GM23338 (cell line): ENCODE data around the gene ABHD17B. TPM values are rescaled to one million over a fixed set of nuclear protein-coding genes. Genes with fewer than 3 reads are reported as not detected.

ENCODE experiments used
- ATAC-seq: fragments of 200-7000 bp; cut with Tn5 transposase; 3 replicates; pipeline ENCODE4 v1.9.1; 2020
- DNase-seq: peaks from one replicate; pipeline ENCODE4 v3.0.0-alpha.2; 2015; ENCODE audit warnings: low spot score
- H2AFZ ChIP-seq: fragments of 200-600 bp; sonication (generic); 2 replicates; pipeline ENCODE4 v1.8.0; 2016; ENCODE audit warnings: antibody characterized with exemption, mild to moderate bottlenecking, moderate library complexity
- H3F3A ChIP-seq: fragments of 200-600 bp; sonication (generic); replicated peaks from 2 replicates; pipeline ENCODE4 v1.8.0; 2017; ENCODE audit warnings: antibody characterized with exemption, mixed run types, low read depth
- H3K27ac ChIP-seq: fragments of 200-600 bp; sonication (generic); 2 replicates; pipeline ENCODE4 v1.6.1; 2016; ENCODE audit warnings: low read depth
- H3K27me3 ChIP-seq: fragments of 200-600 bp; sonication (generic); 2 replicates; pipeline ENCODE4 v1.8.0; 2016; ENCODE audit warnings: mild to moderate bottlenecking, mixed run types, moderate library complexity; ENCODE audit not compliant: insufficient read depth
- H3K36me3 ChIP-seq: fragments of 200-600 bp; sonication (generic); 2 replicates; pipeline ENCODE4 v1.8.0; 2016; ENCODE audit warnings: mild to moderate bottlenecking; ENCODE audit not compliant: insufficient read depth
- H3K4me1 ChIP-seq: fragments of 200-600 bp; sonication (generic); 2 replicates; pipeline ENCODE4 v1.8.0; 2016; ENCODE audit warnings: mild to moderate bottlenecking, moderate library complexity; ENCODE audit not compliant: insufficient read depth
- H3K4me2 ChIP-seq: fragments of 200-600 bp; sonication (generic); 2 replicates; pipeline ENCODE4 v1.7.1; 2017; ENCODE audit warnings: mixed run types
- H3K4me3 ChIP-seq: fragments of 200-600 bp; sonication (generic); 2 replicates; pipeline ENCODE4 v1.6.1; 2016; ENCODE audit warnings: mixed run types
- H3K79me2 ChIP-seq: fragments of 200-600 bp; sonication (generic); replicated peaks from 2 replicates; pipeline ENCODE4 v1.8.0; 2017; ENCODE audit warnings: mild to moderate bottlenecking; ENCODE audit not compliant: insufficient read depth
- H3K9me2 ChIP-seq: fragments of 200-600 bp; sonication (generic); 2 replicates; pipeline ENCODE4 v1.8.0; 2017; ENCODE audit not compliant: insufficient read depth
- H4K20me1 ChIP-seq: fragments of 200-600 bp; sonication (generic); replicated peaks from 2 replicates; pipeline ENCODE4 v1.8.0; 2017; ENCODE audit warnings: mild to moderate bottlenecking; ENCODE audit not compliant: insufficient read depth
- H3K27ac Mint-ChIP-seq: 2 replicates; pipeline ENCODE4 v1.8.0; 2020; ENCODE audit warnings: inconsistent platforms, mild to moderate bottlenecking, moderate library complexity, mixed read lengths
- H3K27me3 Mint-ChIP-seq: 3 replicates; pipeline ENCODE4 v1.8.0; 2022; ENCODE audit warnings: low read depth, mild to moderate bottlenecking, moderate library complexity, mixed read lengths, inconsistent platforms; ENCODE audit not compliant: insufficient read depth, poor library complexity
- H3K36me3 Mint-ChIP-seq: 3 replicates; pipeline ENCODE4 v1.8.0; 2021; ENCODE audit warnings: low read depth, mild to moderate bottlenecking, inconsistent platforms, moderate library complexity, mixed read lengths
- H3K4me1 Mint-ChIP-seq: 3 replicates; pipeline ENCODE4 v1.8.0; 2020; ENCODE audit warnings: mild to moderate bottlenecking, inconsistent platforms, mixed read lengths
- H3K4me3 Mint-ChIP-seq: 3 replicates; pipeline ENCODE4 v1.8.0; 2021; ENCODE audit warnings: moderate library complexity, mild to moderate bottlenecking, inconsistent platforms, mixed read lengths
- H3K9me3 Mint-ChIP-seq: 3 replicates; pipeline ENCODE4 v1.8.0; 2020; ENCODE audit warnings: moderate library complexity, mild to moderate bottlenecking, inconsistent platforms, mixed read lengths
- CREB1 ChIP-seq: fragments of 250-450 bp; sonication (Bioruptor Pico); IDR thresholded peaks from 2 replicates; pipeline ENCODE4 v1.5.0; 2020; ENCODE audit warnings: low read depth, mild to moderate bottlenecking, moderate library complexity
- EZH2 ChIP-seq: fragments of 200-600 bp; sonication (generic); IDR thresholded peaks from one replicate; pipeline ENCODE4 v1.8.0; 2017; ENCODE audit warnings: antibody characterized with exemption, mild to moderate bottlenecking, low read depth; ENCODE audit not compliant: unreplicated experiment
- EZH2phosphoT487 ChIP-seq: fragments of 200-600 bp; sonication (generic); IDR thresholded peaks from one replicate; pipeline ENCODE4 v1.8.1; 2018; ENCODE audit warnings: antibody characterized with exemption; ENCODE audit not compliant: unreplicated experiment
- JUNB ChIP-seq: IDR thresholded peaks from one replicate; pipeline ENCODE4 v1.6.1; 2016; ENCODE audit warnings: antibody characterized with exemption; ENCODE audit not compliant: unreplicated experiment
- NANOG ChIP-seq: IDR thresholded peaks from 2 replicates; pipeline ENCODE4 v1.6.1; 2016; ENCODE audit warnings: antibody characterized with exemption, borderline replicate concordance
- POLR2AphosphoS5 ChIP-seq: IDR thresholded peaks from 2 replicates; pipeline ENCODE4 v1.6.1; 2016; ENCODE audit warnings: antibody characterized with exemption, low read depth
- REST ChIP-seq: IDR thresholded peaks from one replicate; pipeline ENCODE4 v1.6.1; 2018; ENCODE audit warnings: antibody characterized with exemption; ENCODE audit not compliant: unreplicated experiment
- STAT1 ChIP-seq: IDR thresholded peaks from one replicate; pipeline ENCODE4 v1.6.1; 2016; ENCODE audit warnings: antibody characterized with exemption; ENCODE audit not compliant: unreplicated experiment
- ZNF114 ChIP-seq: fragments of 250-450 bp; sonication (Bioruptor Pico); IDR thresholded peaks from 2 replicates; pipeline ENCODE4 v1.5.0; 2020; ENCODE audit warnings: mild to moderate bottlenecking, moderate library complexity
- ZNF331 ChIP-seq: fragments of 250-450 bp; sonication (Bioruptor Pico); IDR thresholded peaks from 2 replicates; pipeline ENCODE4 v1.5.0; 2020; ENCODE audit warnings: low read depth, mild to moderate bottlenecking, moderate library complexity
- ZNF462 ChIP-seq: fragments of 250-450 bp; sonication (Bioruptor Pico); IDR thresholded peaks from 2 replicates; pipeline ENCODE4 v1.5.0; 2020; ENCODE audit warnings: mild to moderate bottlenecking, moderate library complexity
- polyA plus RNA-seq: library from polyadenylated mRNA; unstranded; fragments of >200 nt; fragmentation: Nextera tagmentation; extraction: Ambion mirVana; gene quantifications from 2 replicates; pipeline ENCODE4 v1.2.1, GENCODE V29; 2016
- total RNA-seq: library from RNA; depleted of rRNA; stranded (reverse); fragments of >200 nt; shearing (Covaris generic); gene quantifications from 2 replicates; pipeline ENCODE4 v1.2.3, GENCODE V29; 2014
- TF ChIP-seq, protein P1 (sequence below): IDR thresholded peaks from 2 replicates; pipeline ENCODE4 v1.6.1; 2016; ENCODE audit warnings: antibody characterized with exemption
- TF ChIP-seq, protein P2 (sequence below), 2 experiments: fragments of 200-600 bp in 1 of 2; sonication (generic) in 1 of 2; conservative IDR thresholded peaks; 2 replicates each; pipeline versions ENCODE4 v1.5.1 to v1.6.1; 2016 to 2017; ENCODE audit warnings: antibody characterized with exemption in 2 of 2, low read depth in 2 of 2, mild to moderate bottlenecking in 2 of 2, moderate library complexity in 1 of 2

The ABHD17B gene
- total and polyA plus RNA-seq, 2 experiments from 2014 or later, result 32.2 to 112 TPM

- no peak for TF ChIP-seq ZNF331
- no peak for TF ChIP-seq EZH2
- no peak for TF ChIP-seq ZNF114 (CRISPR knock-in tag)
- TF ChIP-seq, protein P1, sequence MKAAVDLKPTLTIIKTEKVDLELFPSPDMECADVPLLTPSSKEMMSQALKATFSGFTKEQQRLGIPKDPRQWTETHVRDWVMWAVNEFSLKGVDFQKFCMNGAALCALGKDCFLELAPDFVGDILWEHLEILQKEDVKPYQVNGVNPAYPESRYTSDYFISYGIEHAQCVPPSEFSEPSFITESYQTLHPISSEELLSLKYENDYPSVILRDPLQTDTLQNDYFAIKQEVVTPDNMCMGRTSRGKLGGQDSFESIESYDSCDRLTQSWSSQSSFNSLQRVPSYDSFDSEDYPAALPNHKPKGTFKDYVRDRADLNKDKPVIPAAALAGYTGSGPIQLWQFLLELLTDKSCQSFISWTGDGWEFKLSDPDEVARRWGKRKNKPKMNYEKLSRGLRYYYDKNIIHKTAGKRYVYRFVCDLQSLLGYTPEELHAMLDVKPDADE, result no peak
- no peak for TF ChIP-seq NANOG
- TF ChIP-seq EZH2phosphoT487, result no peak
- no peak for TF ChIP-seq STAT1
- no peak for TF ChIP-seq JUNB
- TF ChIP-seq CREB1 (CRISPR knock-in tag), result no peak
- TF ChIP-seq POLR2AphosphoS5, result no peak
- no peak for TF ChIP-seq ZNF462 (CRISPR knock-in tag)
- TF ChIP-seq, protein P2, sequence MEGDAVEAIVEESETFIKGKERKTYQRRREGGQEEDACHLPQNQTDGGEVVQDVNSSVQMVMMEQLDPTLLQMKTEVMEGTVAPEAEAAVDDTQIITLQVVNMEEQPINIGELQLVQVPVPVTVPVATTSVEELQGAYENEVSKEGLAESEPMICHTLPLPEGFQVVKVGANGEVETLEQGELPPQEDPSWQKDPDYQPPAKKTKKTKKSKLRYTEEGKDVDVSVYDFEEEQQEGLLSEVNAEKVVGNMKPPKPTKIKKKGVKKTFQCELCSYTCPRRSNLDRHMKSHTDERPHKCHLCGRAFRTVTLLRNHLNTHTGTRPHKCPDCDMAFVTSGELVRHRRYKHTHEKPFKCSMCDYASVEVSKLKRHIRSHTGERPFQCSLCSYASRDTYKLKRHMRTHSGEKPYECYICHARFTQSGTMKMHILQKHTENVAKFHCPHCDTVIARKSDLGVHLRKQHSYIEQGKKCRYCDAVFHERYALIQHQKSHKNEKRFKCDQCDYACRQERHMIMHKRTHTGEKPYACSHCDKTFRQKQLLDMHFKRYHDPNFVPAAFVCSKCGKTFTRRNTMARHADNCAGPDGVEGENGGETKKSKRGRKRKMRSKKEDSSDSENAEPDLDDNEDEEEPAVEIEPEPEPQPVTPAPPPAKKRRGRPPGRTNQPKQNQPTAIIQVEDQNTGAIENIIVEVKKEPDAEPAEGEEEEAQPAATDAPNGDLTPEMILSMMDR (conservative IDR thresholded peaks at IDR 0.05; ENCODE audit: low read depth in 2 of 2), result no peak
- no peak for TF ChIP-seq REST
- ATAC-seq, result no peak
- no peaks in the 10 kb centered on the region for H4K20me1 ChIP-seq
- peaks cover 23% of the 10 kb centered on the region for H3K4me1 ChIP-seq
- no peaks in the 10 kb centered on the region for H3K27me3 ChIP-seq
- H3K9me2 ChIP-seq, result no peaks in the 10 kb centered on the region
- Mint-ChIP-seq H3K4me3 (no peak overlapping the region), H3K27me3 (no peaks in the 10 kb centered on the region), H3K9me3 (peaks cover 5% of the 10 kb centered on the region; the same call in 1 of the 3 replicates), H3K27ac (no peak overlapping the region), H3K36me3 (no peaks in the 10 kb centered on the region), H3K4me1 (peaks cover 29% of the 10 kb centered on the region)
- H3K79me2 ChIP-seq, result no peaks in the 10 kb centered on the region
- H3K4me2 ChIP-seq, result no peak overlapping the region
- H3K27ac ChIP-seq, result no peak overlapping the region
- no peak for DNase-seq
- H3F3A ChIP-seq, result no peaks in the 10 kb centered on the region
- no peaks in the 10 kb centered on the region for H3K36me3 ChIP-seq
- no peak overlapping the region for H2AFZ ChIP-seq
- no peak overlapping the region for H3K4me3 ChIP-seq
Observed at GRCh38 chr9:71821405-71821804, 89.6 kb downstream of the ABHD17B start.
